Right atrium auricular region (tissue), 2 donors: ENCODE measurements around the gene CLP1. TPM values are rescaled to one million over a fixed set of nuclear protein-coding genes. Genes with fewer than 3 reads are reported as not detected.

Experiments used
- DNase-seq: peaks from one replicate; pipeline ENCODE4 v3.0.0-alpha.2; 2019; ENCODE audit warnings: low spot score
- H3K27ac ChIP-seq, 2 donors: fragments of 200-600 bp; sonication (generic); 1 replicate in 1 of 2; 2 replicates in 1 of 2; pipeline ENCODE4 v1.5.1; 2016 to 2019
- H3K27me3 ChIP-seq, 2 donors: fragments of 200-600 bp; sonication (generic); one replicate each; pipeline versions ENCODE4 v1.5.1 to v1.6.0; 2017 to 2019
- H3K36me3 ChIP-seq: fragments of 200-600 bp; sonication (generic); one replicate; pipeline ENCODE4 v1.5.1; 2016
- H3K4me1 ChIP-seq, 2 donors: fragments of 200-600 bp; sonication (generic); one replicate each; pipeline versions ENCODE4 v1.5.1 to v1.6.0; 2017 to 2019
- H3K4me3 ChIP-seq, 2 donors: fragments of 200-600 bp; sonication (generic); 1 replicate in 1 of 2; 2 replicates in 1 of 2; pipeline ENCODE4 v1.5.1; 2017 to 2019; ENCODE audit warnings: mild to moderate bottlenecking in 1 of 2, moderate library complexity in 1 of 2
- H3K9me3 ChIP-seq, 2 donors: fragments of 200-600 bp; sonication (generic); one replicate each; pipeline ENCODE4 v1.5.1; 2019
- CTCF ChIP-seq, 2 donors: fragments of 200-600 bp; sonication (generic); IDR thresholded peaks; one replicate each; pipeline ENCODE4 v1.5.1; 2019; ENCODE audit warnings: antibody characterized with exemption in 2 of 2
- total RNA-seq, 2 donors: library from RNA; depleted of rRNA; stranded (reverse); fragments of >200 nt; gene quantifications; one replicate each; pipeline ENCODE4 v1.1.0, GENCODE V29; 2016

Gene CLP1
- total RNA-seq, 2 donors from 2014 or later: 5.9 to 8.1 TPM

DNA sequence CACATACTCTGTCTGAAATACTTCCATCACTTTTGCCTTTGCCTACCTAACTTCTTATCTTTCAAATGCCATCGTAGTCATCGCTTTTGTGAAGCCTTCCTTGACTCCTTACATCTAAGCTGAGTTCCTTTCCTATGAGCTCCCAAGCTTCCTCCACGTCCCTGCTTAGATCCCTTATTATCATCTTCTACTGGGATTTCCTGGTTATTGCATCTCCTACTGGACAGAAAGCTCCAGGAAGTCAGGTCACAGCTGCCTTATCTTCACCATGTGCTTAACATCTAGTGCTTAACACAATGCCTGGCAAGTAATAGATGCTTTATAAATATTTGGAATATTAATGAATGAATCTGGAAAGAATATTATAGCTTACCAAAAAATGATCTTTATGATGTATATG, 13.8 kb upstream of the CLP1 start:
- peaks cover 0 to 73% of the 10 kb centered on the region in 2 donors for H3K4me1 ChIP-seq
- H3K27me3 ChIP-seq: peaks cover 5 to 22% of the 10 kb centered on the region in 2 donors
- H3K27ac ChIP-seq: no peak overlapping the region
- no peak overlapping the region for H3K4me3 ChIP-seq
- no peaks in the 10 kb centered on the region for H3K36me3 ChIP-seq
- no peak for TF ChIP-seq CTCF (IDR thresholded peaks at IDR 0.05)
- H3K9me3 ChIP-seq: no peaks in the 10 kb centered on the region
- DNase-seq: no peak

GRCh38 chr11:57644748-57645688, 12.5 kb upstream of the CLP1 start:
- TF ChIP-seq CTCF (IDR thresholded peaks at IDR 0.05): peak; percentile 93 to 94
- H3K27ac ChIP-seq: peak overlapping the region; percentile 10 to 42
- no peaks in the 10 kb centered on the region for H3K9me3 ChIP-seq
- peak; percentile 92 for DNase-seq
- peaks cover 0 to 73% of the 10 kb centered on the region in 2 donors for H3K4me1 ChIP-seq
- no peaks in the 10 kb centered on the region for H3K36me3 ChIP-seq
- no peak overlapping the region for H3K4me3 ChIP-seq
- peaks cover 9 to 32% of the 10 kb centered on the region in 2 donors for H3K27me3 ChIP-seq

- no peak for DNase-seq
- H3K27ac ChIP-seq: peak overlapping the region; percentile 10 to 42
- H3K4me3 ChIP-seq: no peak overlapping the region
- no peaks in the 10 kb centered on the region for H3K36me3 ChIP-seq
- peaks cover 9 to 32% of the 10 kb centered on the region in 2 donors for H3K27me3 ChIP-seq
- H3K9me3 ChIP-seq: no peaks in the 10 kb centered on the region
- no peak for TF ChIP-seq CTCF (IDR thresholded peaks at IDR 0.05)
- H3K4me1 ChIP-seq: peaks cover 0 to 67% of the 10 kb centered on the region in 2 donors
Observed at GRCh38 chr11:57645689-57646085, 11.9 kb upstream of the CLP1 start.

- no peaks in the 10 kb centered on the region for H3K9me3 ChIP-seq
- H3K4me1 ChIP-seq: peaks cover 0 to 61% of the 10 kb centered on the region in 2 donors
- no peak for DNase-seq
- H3K27ac ChIP-seq: peak overlapping the region in 1 of 2 donors; percentile 10
- H3K27me3 ChIP-seq: peaks cover 9 to 32% of the 10 kb centered on the region in 2 donors
- no peak for TF ChIP-seq CTCF (IDR thresholded peaks at IDR 0.05)
- H3K4me3 ChIP-seq: no peak overlapping the region
- H3K36me3 ChIP-seq: no peaks in the 10 kb centered on the region
Observed at GRCh38 chr11:57646194-57646798, 11.3 kb upstream of the CLP1 start.

DNA sequence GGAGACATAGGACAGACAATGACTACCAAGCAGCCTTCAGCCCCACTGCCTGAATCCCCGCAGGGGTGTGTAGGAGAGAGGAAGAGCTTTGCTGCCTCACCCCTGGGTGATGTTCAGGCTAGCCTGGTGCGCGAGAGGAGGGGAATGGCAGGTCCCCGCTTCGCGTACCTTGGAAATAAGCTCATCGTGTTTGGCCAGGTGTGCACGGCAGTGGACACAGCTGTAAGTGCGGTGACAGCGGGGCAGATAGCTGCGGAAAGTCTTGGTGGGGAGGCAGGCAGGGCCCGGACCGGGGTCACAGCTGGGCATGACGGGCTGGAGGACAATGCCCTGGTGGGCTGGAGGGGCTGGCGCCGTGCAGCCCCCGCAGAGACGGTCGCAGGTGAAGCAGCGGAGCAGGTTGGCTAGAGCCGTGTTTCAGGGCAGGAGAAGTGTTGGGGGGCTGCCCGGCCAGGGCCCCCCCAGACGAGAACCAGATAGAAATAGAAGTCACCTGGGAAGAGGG, 10.7 kb upstream of the CLP1 start:
- Histone ChIP-seq H3K36me3 (no peaks in the 10 kb centered on the region), H3K4me1 (peaks cover 0 to 59% of the 10 kb centered on the region in 2 donors), H3K27ac (no peak overlapping the region), H3K4me3 (no peak overlapping the region), H3K27me3 (peaks cover 9 to 32% of the 10 kb centered on the region in 2 donors), H3K9me3 (no peaks in the 10 kb centered on the region)
- DNase-seq: no peak
- TF ChIP-seq CTCF (IDR thresholded peaks at IDR 0.05): no peak
